Neural cell (in vitro differentiated cells): ENCODE results near the gene ADGRL3. TPM values are rescaled to one million over a fixed set of nuclear protein-coding genes. Genes with fewer than 3 reads are reported as not detected.

Experiments
- H2AFZ ChIP-seq: fragments of 200-600, 300-800 bp; sonication (generic), shearing (Covaris generic); 2 replicates; pipeline ENCODE4 v1.6.0; 2014; ENCODE audit warnings: low read depth, mild to moderate bottlenecking, antibody characterized with exemption, low read length, moderate library complexity
- H3F3A ChIP-seq: fragments of 200-600 bp; shearing (Covaris generic); 2 replicates; pipeline ENCODE4 v1.6.1; 2016; ENCODE audit warnings: mild to moderate bottlenecking, moderate library complexity, mixed read lengths, antibody characterized with exemption, low read length; ENCODE audit not compliant: insufficient read depth, poor library complexity, severe bottlenecking
- H3K27ac ChIP-seq: fragments of 200-600, 300-800 bp; sonication (generic), shearing (Covaris generic); 2 replicates; pipeline ENCODE4 v1.5.1; 2014; ENCODE audit warnings: mild to moderate bottlenecking, low read length, moderate library complexity
- H3K27me3 ChIP-seq: fragments of 300-800, 200-600 bp; sonication (generic), shearing (Covaris generic); 2 replicates; pipeline ENCODE4 v1.6.0; 2014; ENCODE audit warnings: mild to moderate bottlenecking, low read depth, low read length, moderate library complexity; ENCODE audit not compliant: insufficient read depth
- H3K36me3 ChIP-seq: fragments of 300-800, 200-600 bp; sonication (generic), shearing (Covaris generic); 2 replicates; pipeline ENCODE4 v1.5.1; 2014; ENCODE audit warnings: mild to moderate bottlenecking, antibody characterized with exemption, low read length, moderate library complexity; ENCODE audit not compliant: insufficient read depth
- H3K4me2 ChIP-seq: fragments of 300-800, 200-600 bp; sonication (generic), shearing (Covaris generic); 2 replicates; pipeline ENCODE4 v1.6.0; 2014; ENCODE audit warnings: mild to moderate bottlenecking, low read length
- H3K4me3 ChIP-seq: fragments of 300-800, 200-600 bp; sonication (generic), shearing (Covaris generic); 2 replicates; pipeline ENCODE4 v1.5.1; 2014; ENCODE audit warnings: mild to moderate bottlenecking, low read length, moderate library complexity
- H3K79me2 ChIP-seq: fragments of 200-600 bp; shearing (Covaris generic); replicated peaks from 2 replicates; pipeline ENCODE4 v1.6.0; 2014; ENCODE audit warnings: mild to moderate bottlenecking, low read length, moderate library complexity; ENCODE audit not compliant: insufficient read depth
- H3K9ac ChIP-seq: fragments of 300-800, 200-600 bp; sonication (generic), shearing (Covaris generic); 2 replicates; pipeline ENCODE4 v1.6.1; 2016; ENCODE audit warnings: mild to moderate bottlenecking, low read length, mixed read lengths
- H3K9me2 ChIP-seq: fragments of 200-600 bp; shearing (Covaris generic); 2 replicates; pipeline ENCODE4 v1.6.1; 2016; ENCODE audit warnings: mild to moderate bottlenecking, low read length, mixed read lengths; ENCODE audit not compliant: insufficient read depth
- H3K9me3 ChIP-seq: fragments of 200-600, 300-800 bp; sonication (generic), shearing (Covaris generic); 2 replicates; pipeline ENCODE4 v1.6.1; 2016; ENCODE audit warnings: mild to moderate bottlenecking, mixed run types, low read length, moderate library complexity, mixed read lengths
- H4K20me1 ChIP-seq: fragments of 200-600 bp; shearing (Covaris generic); 2 replicates; pipeline ENCODE4 v1.6.1; 2016; ENCODE audit warnings: mild to moderate bottlenecking, mixed run types; ENCODE audit not compliant: insufficient read depth
- CTCF ChIP-seq: fragments of 450-650 bp; IDR thresholded peaks from 2 replicates; pipeline ENCODE4 v1.5.1; 2014; ENCODE audit warnings: antibody characterized with exemption, mild to moderate bottlenecking, moderate library complexity; ENCODE audit not compliant: poor library complexity, severe bottlenecking
- EP300 ChIP-seq: fragments of 450-650 bp; conservative IDR thresholded peaks from 2 replicates; pipeline ENCODE4 v1.6.1; 2014; ENCODE audit warnings: antibody characterized with exemption, mild to moderate bottlenecking, moderate library complexity; ENCODE audit not compliant: poor library complexity, severe bottlenecking
- EZH2 ChIP-seq: fragments of 200-600, 300-800 bp; shearing (Covaris generic), sonication (generic); IDR thresholded peaks from 2 replicates; pipeline ENCODE4 v1.6.1; 2014; ENCODE audit warnings: antibody characterized with exemption, low read length, borderline replicate concordance, mild to moderate bottlenecking; ENCODE audit not compliant: insufficient read depth, poor library complexity, severe bottlenecking
- MXI1 ChIP-seq: fragments of 450-650 bp; conservative IDR thresholded peaks from 2 replicates; pipeline ENCODE4 v1.6.1; 2014; ENCODE audit warnings: antibody characterized with exemption, mild to moderate bottlenecking; ENCODE audit not compliant: poor library complexity, severe bottlenecking
- POLR2AphosphoS5 ChIP-seq: IDR thresholded peaks from 2 replicates; pipeline ENCODE4 v1.6.1; 2012
- RAD21 ChIP-seq: fragments of 450-650 bp; conservative IDR thresholded peaks from 2 replicates; pipeline ENCODE4 v1.6.1; 2014; ENCODE audit warnings: antibody characterized with exemption, mild to moderate bottlenecking, moderate library complexity
- REST ChIP-seq: IDR thresholded peaks from 2 replicates; pipeline ENCODE4 v1.6.1; 2012; ENCODE audit warnings: borderline replicate concordance
- SMC3 ChIP-seq: fragments of 450-650 bp; conservative IDR thresholded peaks from 2 replicates; pipeline ENCODE4 v1.6.1; 2014; ENCODE audit warnings: antibody characterized with exemption, mild to moderate bottlenecking, moderate library complexity; ENCODE audit not compliant: poor library complexity
- TAF1 ChIP-seq: IDR thresholded peaks from 2 replicates; pipeline ENCODE4 v1.6.1; 2012; ENCODE audit warnings: low read depth
- polyA plus RNA-seq: library from polyadenylated mRNA; depleted of rRNA; stranded (reverse); fragments of >200 nt; gene quantifications from 2 replicates; pipeline ENCODE4 v1.2.3, GENCODE V29; 2014

Gene ADGRL3
- polyA plus RNA-seq, 1 donor from 2014 or later: 99.4 TPM

- Histone ChIP-seq H3K4me2 (no peak overlapping the region), H3K36me3 (no peaks in the 10 kb centered on the region), H3K9me3 (no peaks in the 10 kb centered on the region), H4K20me1 (no peaks in the 10 kb centered on the region), H3F3A (no peaks in the 10 kb centered on the region), H3K9ac (no peak overlapping the region), H3K79me2 (no peaks in the 10 kb centered on the region), H3K4me3 (no peak overlapping the region), H3K27me3 (no peaks in the 10 kb centered on the region), H2AFZ (no peak overlapping the region), H3K9me2 (no peaks in the 10 kb centered on the region), H3K27ac (no peak overlapping the region)
- TF ChIP-seq POLR2AphosphoS5: no peak
- TF ChIP-seq SMC3: no peak
- TF ChIP-seq CTCF: no peak
- no peak for TF ChIP-seq TAF1
- no peak for TF ChIP-seq REST
- no peak for TF ChIP-seq EZH2
- TF ChIP-seq RAD21: no peak
- TF ChIP-seq MXI1: no peak
- TF ChIP-seq EP300: no peak
Measured at GRCh38 chr4:61992351-61992750, 792.2 kb downstream of the ADGRL3 start.

- H3K9ac ChIP-seq: no peak overlapping the region
Measured at GRCh38 chr4:61994036-61994435, 793.9 kb downstream of the ADGRL3 start.

More at GRCh38 chr4:61994036-61994435, 793.9 kb downstream of the ADGRL3 start:
- Histone ChIP-seq H3K79me2 (no peaks in the 10 kb centered on the region), H3F3A (no peaks in the 10 kb centered on the region), H3K9me3 (no peaks in the 10 kb centered on the region), H4K20me1 (no peaks in the 10 kb centered on the region), H3K36me3 (no peaks in the 10 kb centered on the region), H3K9me2 (no peaks in the 10 kb centered on the region), H3K4me3 (no peak overlapping the region), H3K27me3 (no peaks in the 10 kb centered on the region), H2AFZ (no peak overlapping the region), H3K4me2 (no peak overlapping the region), H3K27ac (no peak overlapping the region)
- TF ChIP-seq EZH2 (no peak), REST (no peak), EP300 (no peak), CTCF (no peak), MXI1 (no peak), RAD21 (no peak), TAF1 (no peak), SMC3 (no peak), POLR2AphosphoS5 (no peak)
